Common myeloid progenitor, CD34-positive (primary cell): ENCODE measurements around the gene PPRC1.

Experiments
- CTCF ChIA-PET: fragments of 350-600 bp; sonication (Branson Sonifier 250); formaldehyde crosslinking; loops from one replicate; lab custom pipeline; 2021; ENCODE audit warnings: antibody characterized with exemption; lab: Charles Lee
- POLR2A ChIA-PET: fragments of 350-600 bp; sonication (Branson Sonifier 250); formaldehyde crosslinking; loops from one replicate; lab custom pipeline; 2021; ENCODE audit warnings: antibody characterized with exemption; lab: Charles Lee
- DNase-seq, 3 donors: peaks; one replicate each; pipeline versions ENCODE4 v3.0.0 to v3.0.0-alpha.2; 2013
- H3K27ac ChIP-seq, 2 experiments: 1 replicate in 1 of 2; 2 replicates in 1 of 2; pipeline ENCODE4 v1.7.0; 2013; ENCODE audit warnings: inconsistent platforms in 2 of 2, low read length in 2 of 2, mild to moderate bottlenecking in 2 of 2, low read depth in 1 of 2, moderate library complexity in 1 of 2; ENCODE audit not compliant: severe bottlenecking in 2 of 2, insufficient read depth in 1 of 2, poor library complexity in 1 of 2
- H3K27me3 ChIP-seq, 5 experiments: replicated peaks in 2 of 5; 1 replicate in 3 of 5; 2 replicates in 2 of 5; pipeline versions ENCODE4 v1.6.1 to v1.7.0; 2013; ENCODE audit warnings: low read length in 4 of 5, mild to moderate bottlenecking in 2 of 5, moderate library complexity in 2 of 5, inconsistent platforms in 1 of 5; ENCODE audit not compliant: insufficient read depth in 5 of 5, control insufficient read depth in 4 of 5
- H3K36me3 ChIP-seq, 4 experiments: 1 replicate in 2 of 4; 2 replicates in 2 of 4; pipeline versions ENCODE4 v1.6.1 to v1.7.0; 2013; ENCODE audit warnings: low read length in 3 of 4, control low read depth in 1 of 4, mild to moderate bottlenecking in 1 of 4; ENCODE audit not compliant: control insufficient read depth in 4 of 4, insufficient read depth in 4 of 4
- H3K4me1 ChIP-seq, 4 experiments: 1 replicate in 3 of 4; 2 replicates in 1 of 4; pipeline versions ENCODE4 v1.6.1 to v1.7.1; 2013; ENCODE audit warnings: low read length in 3 of 4, mild to moderate bottlenecking in 3 of 4, control low read depth in 1 of 4, inconsistent platforms in 1 of 4, moderate library complexity in 1 of 4; ENCODE audit not compliant: control insufficient read depth in 4 of 4, insufficient read depth in 4 of 4; ENCODE audit errors: control extremely low read depth in 1 of 4
- H3K4me3 ChIP-seq, 7 experiments: 1 replicate in 4 of 7; 2 replicates in 3 of 7; pipeline versions ENCODE4 v1.5.1 to v1.7.0; 2013; ENCODE audit warnings: mild to moderate bottlenecking in 7 of 7, low read length in 6 of 7, moderate library complexity in 6 of 7, inconsistent platforms in 2 of 7, low read depth in 2 of 7, control low read depth in 1 of 7; ENCODE audit not compliant: insufficient read depth in 4 of 7, control insufficient read depth in 1 of 7; ENCODE audit errors: extremely low read depth in 1 of 7
- H3K9me3 ChIP-seq, 5 experiments: 1 replicate in 4 of 5; 2 replicates in 1 of 5; pipeline versions ENCODE4 v1.6.1 to v1.7.1; 2013; ENCODE audit warnings: low read length in 4 of 5, mild to moderate bottlenecking in 2 of 5, inconsistent platforms in 1 of 5, low read depth in 1 of 5, moderate library complexity in 1 of 5; ENCODE audit not compliant: control insufficient read depth in 4 of 5, insufficient read depth in 2 of 5; ENCODE audit errors: control extremely low read depth in 1 of 5
- WGBS: methylation state at CpG from one replicate; pipeline ENCODE4 v1.1.5; 2013; ENCODE audit not compliant: insufficient coverage; 5-methylcytosine and 5-hydroxymethylcytosine counted together

Gene PPRC1

DNA sequence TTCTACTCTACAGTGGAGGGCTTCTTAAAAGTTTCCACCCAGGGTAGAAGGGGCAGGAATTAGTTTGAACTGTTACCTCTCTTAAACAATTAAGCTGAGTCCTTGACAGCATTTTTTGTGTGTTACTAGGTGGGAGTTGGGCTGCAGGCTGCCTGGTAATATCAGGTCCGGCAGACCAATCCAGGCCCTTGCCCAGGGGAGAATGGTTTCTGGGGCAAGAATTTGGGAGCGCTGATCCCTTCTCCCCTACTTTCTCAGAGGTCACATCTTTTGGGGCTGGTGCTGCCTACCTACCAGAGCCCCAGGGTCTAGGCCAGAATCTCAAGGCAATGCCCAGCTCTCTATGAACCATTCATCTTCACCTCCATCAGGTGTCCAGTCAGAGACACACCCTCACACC lies 1.6 kb downstream of the PPRC1 start:
- peaks cover 9 to 27% (median 17%) of the 10 kb centered on the region in 4 experiments for H3K36me3 ChIP-seq
- H3K4me3 ChIP-seq, result peak overlapping the region in 5 of 7 experiments; percentile 90 to 96 (median 93)
- H3K4me1 ChIP-seq, result peaks cover 11 to 37% (median 18%) of the 10 kb centered on the region in 4 experiments
- POLR2A ChIA-PET, result no interaction called here
- H3K27ac ChIP-seq, result peak overlapping the region; percentile 70 to 87
- 80% methylated on average over 2 of the region's 2 CpGs for WGBS
- CTCF ChIA-PET, result interaction anchor here (0.7 to 8.0 kb wide), 5 partner anchors 9 to 99 kb away, joined by 3 to 64 read pairs (median 3); partner anchors contain the start of gene NOLC1
- no peaks in the 10 kb centered on the region for H3K9me3 ChIP-seq
- H3K27me3 ChIP-seq, result no peaks in the 10 kb centered on the region
- DNase-seq, result no peak

DNA sequence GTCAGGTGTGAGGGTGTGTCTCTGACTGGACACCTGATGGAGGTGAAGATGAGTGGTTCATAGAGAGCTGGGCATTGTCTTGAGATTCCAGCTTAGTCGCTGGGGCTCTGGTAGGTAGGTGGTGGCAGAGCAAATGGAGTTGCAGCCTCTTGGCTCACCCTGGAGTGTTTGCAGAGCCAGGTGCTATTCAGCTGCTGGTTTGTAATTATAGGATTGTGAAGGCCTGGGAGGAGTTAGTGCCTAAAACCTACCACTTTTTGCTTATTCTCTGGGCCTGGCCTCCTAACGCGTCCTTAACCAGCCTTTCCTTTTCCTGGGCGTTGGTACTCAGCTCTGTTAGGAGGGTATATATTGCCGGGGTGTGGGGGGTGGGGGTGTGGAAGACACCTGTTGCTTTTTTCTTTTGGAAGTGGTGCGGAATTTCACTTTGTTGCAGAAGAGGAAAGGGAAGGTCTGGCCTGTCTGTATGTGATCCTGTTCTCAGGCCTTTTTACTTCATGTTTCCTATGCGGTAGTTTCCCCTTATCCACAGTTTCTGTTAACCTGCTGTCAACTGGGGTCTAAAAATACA lies 3.2 kb downstream of the PPRC1 start:
- Histone ChIP-seq H3K4me1 (peaks cover 11 to 37% (median 18%) of the 10 kb centered on the region in 4 experiments), H3K9me3 (no peaks in the 10 kb centered on the region), H3K27ac (no peak overlapping the region), H3K36me3 (peaks cover 9 to 43% (median 29%) of the 10 kb centered on the region in 4 experiments), H3K27me3 (no peaks in the 10 kb centered on the region), H3K4me3 (peak overlapping the region in 1 of 7 experiments; percentile 25)
- WGBS, result 88% methylated on average over 3 of the region's 7 CpGs
- POLR2A ChIA-PET, result interaction anchor here (0.7 kb wide), 1 partner anchor 8 kb away, joined by 3 read pairs; no protein-coding TSS in a partner anchor
- no peak for DNase-seq
- CTCF ChIA-PET, result interaction anchor here (8.0 kb wide), 1 partner anchor 13 kb away, joined by 64 read pairs; the partner anchor contains the start of gene NOLC1

DNA sequence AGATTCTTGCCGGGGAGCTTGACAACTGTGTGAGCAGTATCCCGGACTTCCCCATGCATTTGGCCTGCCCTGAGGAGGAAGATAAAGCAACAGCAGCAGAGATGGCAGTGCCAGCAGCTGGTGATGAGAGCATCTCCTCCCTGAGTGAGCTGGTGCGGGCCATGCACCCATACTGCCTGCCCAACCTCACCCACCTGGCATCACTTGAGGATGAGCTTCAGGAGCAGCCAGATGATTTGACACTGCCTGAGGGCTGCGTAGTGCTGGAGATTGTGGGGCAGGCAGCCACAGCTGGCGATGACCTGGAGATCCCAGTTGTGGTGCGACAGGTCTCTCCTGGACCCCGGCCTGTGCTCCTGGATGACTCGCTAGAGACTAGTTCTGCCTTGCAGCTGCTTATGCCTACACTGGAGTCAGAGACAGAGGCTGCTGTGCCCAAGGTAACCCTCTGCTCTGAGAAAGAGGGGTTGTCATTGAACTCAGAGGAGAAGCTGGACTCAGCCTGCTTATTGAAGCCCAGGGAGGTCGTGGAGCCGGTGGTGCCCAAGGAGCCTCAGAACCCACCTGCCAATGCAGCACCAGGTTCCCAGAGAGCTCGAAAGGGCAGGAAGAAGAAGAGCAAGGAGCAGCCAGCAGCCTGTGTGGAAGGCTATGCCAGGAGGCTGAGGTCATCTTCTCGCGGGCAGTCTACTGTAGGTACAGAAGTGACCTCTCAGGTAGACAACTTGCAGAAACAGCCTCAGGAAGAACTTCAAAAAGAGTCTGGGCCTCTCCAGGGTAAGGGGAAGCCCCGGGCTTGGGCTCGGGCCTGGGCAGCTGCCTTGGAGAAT lies 6.7 kb downstream of the PPRC1 start:
- H3K4me3 ChIP-seq, result no peak overlapping the region
- ChIA-PET POLR2A (no interaction called here), CTCF (interaction anchor here (0.6 to 8.0 kb wide), 5 partner anchors 9 to 514 kb away, joined by 3 to 64 read pairs (median 3); partner anchors contain the start of gene NOLC1)
- H3K36me3 ChIP-seq, result peaks cover 19 to 71% (median 54%) of the 10 kb centered on the region in 4 experiments
- no peak for DNase-seq
- WGBS, result 97% methylated on average over 13 of the region's 15 CpGs
- H3K4me1 ChIP-seq, result peaks cover 5 to 22% (median 9%) of the 10 kb centered on the region in 4 experiments
- H3K27ac ChIP-seq, result no peak overlapping the region
- no peaks in the 10 kb centered on the region for H3K27me3 ChIP-seq
- no peaks in the 10 kb centered on the region for H3K9me3 ChIP-seq

DNA sequence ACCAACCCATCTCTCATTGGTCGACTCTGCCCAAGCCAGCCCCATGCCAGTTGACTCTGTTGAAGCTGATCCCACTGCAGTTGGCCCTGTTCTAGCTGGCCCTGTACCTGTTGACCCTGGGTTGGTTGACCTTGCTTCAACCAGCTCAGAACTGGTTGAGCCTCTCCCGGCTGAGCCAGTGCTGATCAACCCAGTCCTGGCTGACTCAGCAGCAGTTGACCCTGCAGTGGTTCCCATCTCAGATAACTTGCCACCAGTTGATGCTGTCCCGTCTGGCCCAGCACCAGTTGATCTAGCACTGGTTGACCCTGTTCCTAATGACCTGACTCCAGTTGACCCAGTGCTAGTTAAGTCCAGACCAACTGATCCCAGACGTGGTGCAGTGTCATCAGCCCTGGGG lies 7.4 kb downstream of the PPRC1 start:
- peaks cover 0 to 15% (median 4%) of the 10 kb centered on the region in 4 experiments for H3K4me1 ChIP-seq
- H3K27me3 ChIP-seq, result no peaks in the 10 kb centered on the region
- H3K27ac ChIP-seq, result no peak overlapping the region
- peaks cover 19 to 79% (median 59%) of the 10 kb centered on the region in 4 experiments for H3K36me3 ChIP-seq
- ChIA-PET CTCF (interaction anchor here (0.6 to 8.0 kb wide), 4 partner anchors 9 to 513 kb away, joined by 3 to 64 read pairs (median 3); partner anchors contain the start of gene NOLC1), POLR2A (no interaction called here)
- WGBS, result 100% methylated on average over 3 of the region's 4 CpGs
- no peak overlapping the region for H3K4me3 ChIP-seq
- DNase-seq, result no peak
- no peaks in the 10 kb centered on the region for H3K9me3 ChIP-seq

DNA sequence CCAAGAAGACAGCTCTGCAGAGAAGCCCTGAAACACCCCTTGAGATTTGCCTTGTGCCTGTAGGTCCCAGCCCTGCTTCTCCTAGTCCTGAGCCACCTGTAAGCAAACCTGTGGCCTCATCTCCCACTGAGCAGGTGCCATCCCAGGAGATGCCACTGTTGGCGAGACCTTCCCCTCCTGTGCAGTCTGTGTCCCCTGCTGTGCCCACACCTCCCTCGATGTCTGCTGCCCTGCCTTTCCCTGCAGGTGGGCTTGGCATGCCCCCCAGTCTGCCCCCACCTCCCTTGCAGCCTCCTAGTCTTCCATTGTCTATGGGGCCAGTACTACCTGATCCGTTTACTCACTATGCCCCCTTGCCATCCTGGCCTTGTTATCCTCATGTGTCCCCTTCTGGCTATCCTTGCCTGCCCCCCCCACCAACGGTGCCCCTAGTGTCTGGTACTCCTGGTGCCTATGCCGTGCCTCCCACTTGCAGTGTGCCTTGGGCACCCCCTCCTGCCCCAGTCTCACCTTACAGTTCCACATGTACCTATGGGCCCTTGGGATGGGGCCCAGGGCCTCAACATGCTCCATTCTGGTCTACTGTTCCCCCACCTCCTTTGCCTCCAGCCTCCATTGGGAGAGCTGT lies 8.2 kb downstream of the PPRC1 start:
- WGBS, result 98% methylated on average over 5 of the region's 5 CpGs
- Histone ChIP-seq H3K4me1 (peaks cover 0 to 9% (median 0%) of the 10 kb centered on the region in 4 experiments), H3K27ac (no peak overlapping the region), H3K4me3 (no peak overlapping the region), H3K27me3 (no peaks in the 10 kb centered on the region), H3K36me3 (peaks cover 19 to 79% (median 61%) of the 10 kb centered on the region in 4 experiments), H3K9me3 (no peaks in the 10 kb centered on the region)
- POLR2A ChIA-PET, result no interaction called here
- CTCF ChIA-PET, result interaction anchor here (8.0 kb wide), 1 partner anchor 8 kb away, joined by 64 read pairs; the partner anchor contains the start of gene NOLC1
- no peak for DNase-seq

DNA sequence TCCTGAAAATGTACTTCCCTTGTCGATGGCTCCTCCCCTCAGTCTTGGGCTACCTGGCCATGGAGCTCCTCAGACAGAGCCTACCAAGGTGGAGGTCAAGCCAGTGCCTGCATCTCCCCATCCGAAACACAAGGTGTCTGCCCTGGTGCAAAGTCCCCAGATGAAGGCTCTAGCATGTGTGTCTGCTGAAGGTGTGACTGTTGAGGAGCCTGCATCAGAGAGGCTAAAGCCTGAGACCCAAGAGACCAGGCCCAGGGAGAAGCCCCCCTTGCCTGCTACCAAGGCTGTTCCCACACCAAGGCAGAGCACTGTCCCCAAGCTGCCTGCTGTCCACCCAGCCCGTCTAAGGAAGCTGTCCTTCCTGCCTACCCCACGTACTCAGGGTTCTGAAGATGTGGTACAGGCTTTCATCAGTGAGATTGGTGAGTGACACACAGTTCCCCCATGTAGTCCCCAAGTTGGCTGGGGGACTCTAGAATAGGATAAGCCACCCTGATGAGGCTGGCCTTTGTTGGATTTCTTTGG lies 8.8 kb downstream of the PPRC1 start:
- Histone ChIP-seq H3K27me3 (no peaks in the 10 kb centered on the region), H3K36me3 (peaks cover 20 to 85% (median 66%) of the 10 kb centered on the region in 4 experiments), H3K4me1 (peaks cover 0 to 3% (median 0%) of the 10 kb centered on the region in 4 experiments), H3K9me3 (no peaks in the 10 kb centered on the region), H3K27ac (no peak overlapping the region), H3K4me3 (no peak overlapping the region)
- WGBS, result 95% methylated on average over 4 of the region's 4 CpGs
- no peak for DNase-seq
- ChIA-PET CTCF (interaction anchor here (8.0 kb wide), 1 partner anchor 7 kb away, joined by 64 read pairs; the partner anchor contains the start of gene NOLC1), POLR2A (no interaction called here)
